GM21825 (cell line): ENCODE measurements around the gene SLC26A2.

Experiments used
- ATAC-seq: cut with Tn5 transposase; IDR thresholded peaks from one replicate; pipeline ENCODE4 v1.9.1; 2021; ENCODE audit warnings: mild to moderate bottlenecking, moderate library complexity; ENCODE audit not compliant: unreplicated experiment

The SLC26A2 gene

GRCh38 chr5:150035139-150035895 is 74.8 kb downstream of the SLC26A2 start:
- peak; percentile 96 for ATAC-seq

GRCh38 chr5:150036513-150036912 is 76.0 kb downstream of the SLC26A2 start:
- ATAC-seq, result no peak
